ENCODE measurements around the gene ODC1.

Gene ODC1

DNA sequence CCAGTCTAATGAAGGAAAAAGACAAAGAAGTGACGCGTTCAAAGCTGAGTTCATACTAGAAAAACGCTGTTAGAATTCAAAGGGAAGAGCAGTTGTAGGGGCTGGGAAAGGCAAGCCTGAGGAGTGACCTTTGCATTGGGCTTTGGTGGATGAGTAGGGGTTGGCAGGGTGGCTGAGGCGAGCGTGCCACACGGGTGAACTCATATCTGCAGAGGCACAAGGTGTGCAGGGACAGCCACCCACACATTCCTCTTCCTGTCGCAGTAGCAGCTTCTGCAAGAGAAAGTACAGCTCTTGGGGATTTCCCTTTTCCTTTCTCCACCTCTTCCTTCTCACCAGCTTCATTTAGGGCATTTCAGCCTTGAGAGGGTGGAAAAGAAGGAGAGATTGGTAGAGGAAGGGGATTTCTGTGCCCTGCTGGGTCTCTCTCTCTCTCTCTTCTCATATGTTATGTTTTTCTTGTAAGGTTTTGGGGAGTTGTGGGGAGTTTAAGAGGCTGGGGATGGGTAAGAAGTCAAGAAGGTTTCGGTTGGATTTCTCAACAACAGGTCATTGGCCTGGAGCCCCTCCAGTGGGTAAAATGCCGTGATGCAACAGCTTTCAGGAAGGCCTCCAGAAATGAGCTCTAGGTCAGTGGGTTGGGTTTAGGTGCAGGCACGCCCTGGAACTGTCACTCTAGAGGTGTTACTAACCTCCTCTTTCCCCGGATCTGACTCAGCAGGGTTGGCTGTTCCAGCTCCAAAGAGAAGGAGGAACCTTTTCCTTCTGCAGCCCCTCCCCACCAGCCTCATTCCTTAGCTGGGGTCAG is 40.1 kb downstream of the ODC1 start:
- Histone ChIP-seq H3K4me1 (ENCODE audit: control insufficient read depth, insufficient read depth, low read length) (no peaks in the 10 kb centered on the region), H3K27ac (ENCODE audit: extremely low read depth, low read depth, low read length) (no peak overlapping the region), H3K4me3 (ENCODE audit: low read depth, low read length) (no peak overlapping the region), H3K36me3 (ENCODE audit: control insufficient read depth in 2 of 2, insufficient read depth in 1 of 2, low read length in 2 of 2) (no peaks in the 10 kb centered on the region), H3K9me3 (ENCODE audit: control insufficient read depth, insufficient read depth, low read depth, low read length) (no peaks in the 10 kb centered on the region)
- TF ChIP-seq ZXDB (tag by site-specific recombination; IDR thresholded peaks at IDR 0.05) (no peak), ZFHX2 (tag by site-specific recombination; conservative IDR thresholded peaks at IDR 0.05) (peak; percentile 41), ZNF76 (tag by site-specific recombination; IDR thresholded peaks at IDR 0.05; ENCODE audit: borderline replicate concordance, low read depth) (no peak), SP2 (tag by site-specific recombination; IDR thresholded peaks at IDR 0.05) (0 out of 2 replicates have a peak, but pooled peaks have one; percentile 22), ZNF169 (tag by site-specific recombination; IDR thresholded peaks at IDR 0.05) (no peak), ZFP41 (tag by site-specific recombination; IDR thresholded peaks at IDR 0.05; ENCODE audit: borderline replicate concordance) (no peak), SCRT2 (tag by site-specific recombination; IDR thresholded peaks at IDR 0.05) (peak; percentile 52; the same call in 1 of the 2 replicates), PRDM1 (tag by site-specific recombination; IDR thresholded peaks at IDR 0.05) (peak; percentile 68), ZNF473 (tag by site-specific recombination; IDR thresholded peaks at IDR 0.05) (no peak), ZNF621 (tag by site-specific recombination; IDR thresholded peaks at IDR 0.05) (no peak), OSR2 (tag by site-specific recombination; IDR thresholded peaks at IDR 0.05) (no peak), SP3 (tag by site-specific recombination; IDR thresholded peaks at IDR 0.05) (peak; percentile 22; the same call in 1 of the 2 replicates)
- TF ChIP-seq, protein P1, sequence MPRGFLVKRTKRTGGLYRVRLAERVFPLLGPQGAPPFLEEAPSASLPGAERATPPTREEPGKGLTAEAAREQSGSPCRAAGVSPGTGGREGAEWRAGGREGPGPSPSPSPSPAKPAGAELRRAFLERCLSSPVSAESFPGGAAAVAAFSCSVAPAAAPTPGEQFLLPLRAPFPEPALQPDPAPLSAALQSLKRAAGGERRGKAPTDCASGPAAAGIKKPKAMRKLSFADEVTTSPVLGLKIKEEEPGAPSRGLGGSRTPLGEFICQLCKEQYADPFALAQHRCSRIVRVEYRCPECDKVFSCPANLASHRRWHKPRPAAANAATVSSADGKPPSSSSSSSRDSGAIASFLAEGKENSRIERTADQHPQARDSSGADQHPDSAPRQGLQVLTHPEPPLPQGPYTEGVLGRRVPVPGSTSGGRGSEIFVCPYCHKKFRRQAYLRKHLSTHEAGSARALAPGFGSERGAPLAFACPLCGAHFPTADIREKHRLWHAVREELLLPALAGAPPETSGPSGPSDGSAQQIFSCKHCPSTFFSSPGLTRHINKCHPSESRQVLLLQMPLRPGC (tag by site-specific recombination; IDR thresholded peaks at IDR 0.05), result no peak
- POLR2A ChIA-PET, result no interaction called here
- CTCF ChIA-PET, result interaction anchor here (0.6 to 4.2 kb wide), 33 partner anchors 8 to 336 kb away, joined by 3 to 71 read pairs (median 5); partner anchors contain the start of gene RRM2

DNA sequence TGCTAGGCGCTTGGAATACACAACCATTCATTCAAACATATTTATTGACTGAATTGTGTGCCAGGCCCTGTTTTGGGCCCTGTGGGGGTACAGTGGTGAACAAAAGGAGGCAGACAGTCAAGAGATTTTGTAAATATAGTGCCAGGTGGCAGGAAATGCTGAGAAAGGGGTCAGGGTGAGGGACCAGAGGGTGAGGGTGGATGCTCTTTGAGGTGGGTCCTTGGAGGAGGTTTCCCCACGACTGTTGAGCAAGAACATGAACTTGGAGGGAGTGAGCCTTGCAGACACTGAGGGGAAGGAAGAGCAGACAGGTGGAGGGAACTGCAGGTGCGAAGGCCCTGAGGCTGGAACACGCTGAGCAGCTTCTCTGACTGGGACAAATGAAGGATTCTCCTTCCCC is 40.7 kb downstream of the ODC1 start:
- Histone ChIP-seq H3K9me3 (ENCODE audit: control insufficient read depth, insufficient read depth, low read depth, low read length) (no peaks in the 10 kb centered on the region), H3K4me1 (ENCODE audit: control insufficient read depth, insufficient read depth, low read length) (no peaks in the 10 kb centered on the region), H3K4me3 (ENCODE audit: low read depth, low read length) (no peak overlapping the region), H3K36me3 (ENCODE audit: control insufficient read depth in 2 of 2, insufficient read depth in 1 of 2, low read length in 2 of 2) (no peaks in the 10 kb centered on the region), H3K27ac (ENCODE audit: extremely low read depth, low read depth, low read length) (no peak overlapping the region)
- POLR2A ChIA-PET, result no interaction called here
- CTCF ChIA-PET, result interaction anchor here (0.6 to 4.2 kb wide), 10 partner anchors 16 to 335 kb away, joined by 3 to 71 read pairs (median 7); partner anchors contain the start of gene RRM2
- TF ChIP-seq ZNF530 (tag by site-specific recombination; IDR thresholded peaks at IDR 0.05; ENCODE audit: low read depth), result no peak
- no peak for TF ChIP-seq ZEB2 (tag by site-specific recombination; IDR thresholded peaks at IDR 0.05)
- no peak for TF ChIP-seq ZNF174 (tag by site-specific recombination; IDR thresholded peaks at IDR 0.05)
- no peak for TF ChIP-seq SCRT1 (tag by site-specific recombination; IDR thresholded peaks at IDR 0.05; ENCODE audit: borderline replicate concordance)
- TF ChIP-seq ZNF391 (tag by site-specific recombination; IDR thresholded peaks at IDR 0.05; ENCODE audit: borderline replicate concordance, low read depth), result no peak
- no peak for TF ChIP-seq ZFP3 (tag by site-specific recombination; IDR thresholded peaks at IDR 0.05; ENCODE audit: low read depth)
- TF ChIP-seq ZNF112 (tag by site-specific recombination; IDR thresholded peaks at IDR 0.05), result no peak
- no peak for TF ChIP-seq ZXDB (tag by site-specific recombination; IDR thresholded peaks at IDR 0.05)
- TF ChIP-seq SP7 (tag by site-specific recombination; IDR thresholded peaks at IDR 0.05), result no peak
- TF ChIP-seq MYNN (tag by site-specific recombination; IDR thresholded peaks at IDR 0.05; ENCODE audit: borderline replicate concordance), result no peak
- TF ChIP-seq ZNF677 (tag by site-specific recombination; IDR thresholded peaks at IDR 0.05), result no peak
